OCI-LY7 (cell line): ENCODE data around the gene ANKRD30B. TPM values are rescaled to one million over a fixed set of nuclear protein-coding genes. Genes with fewer than 3 reads are reported as not detected.
"Not testable (repeated sequence)": the region's sequence is repeated elsewhere in the genome, so short reads cannot be mapped to it uniquely, and the experiment has no call there.

Source experiments
- Bru-seq: library from RNA; stranded (reverse); fragments of 400-500 nt; gene quantifications from one replicate; lab custom pipeline; 2021; lab: Mats Ljungman, UMichigan
- BruChase-seq, 2 experiments: library from RNA; stranded (reverse); fragments of 400-500 nt; gene quantifications; one replicate each; lab custom pipeline; 2021; lab: Mats Ljungman, UMichigan
- BruUV-seq: library from RNA; stranded (reverse); fragments of 400-500 nt; replicated peaks from 2 replicates; lab custom pipeline; 2021; lab: Mats Ljungman, UMichigan
- CTCF ChIA-PET: fragments of 300-600 bp; sonication (Branson Sonifier 250); formaldehyde crosslinking; loops from one replicate; lab custom pipeline; 2022; ENCODE audit warnings: antibody characterized with exemption; ENCODE audit not compliant: unreplicated experiment; lab: Charles Lee
- POLR2A ChIA-PET: fragments of 300-600 bp; sonication (Branson Sonifier 250); formaldehyde crosslinking; loops from one replicate; lab custom pipeline; 2022; ENCODE audit warnings: antibody characterized with exemption; lab: Charles Lee
- DNase-seq: peaks from one replicate; pipeline ENCODE4 v3.0.0-alpha.2; 2015; ENCODE audit warnings: low spot score
- H2AFZ ChIP-seq: fragments of 200-600 bp; sonication (generic), shearing (Covaris generic); 2 replicates; pipeline ENCODE4 v1.6.1; 2014; ENCODE audit warnings: mild to moderate bottlenecking, antibody characterized with exemption, low read length, moderate library complexity
- H3K27ac ChIP-seq: fragments of 200-600 bp; sonication (generic); 2 replicates; pipeline ENCODE4 v1.5.1; 2014; ENCODE audit warnings: mixed run types, low read depth, mild to moderate bottlenecking, moderate library complexity, low read length, inconsistent platforms; ENCODE audit not compliant: poor library complexity, severe bottlenecking
- H3K36me3 ChIP-seq: fragments of 200-600 bp; sonication (generic); 2 replicates; pipeline ENCODE4 v1.6.1; 2014; ENCODE audit warnings: mild to moderate bottlenecking, antibody characterized with exemption, low read length, moderate library complexity, mixed read lengths; ENCODE audit not compliant: insufficient read depth
- H3K4me1 ChIP-seq: fragments of 200-600 bp; sonication (generic); 2 replicates; pipeline ENCODE4 v1.5.1; 2014; ENCODE audit warnings: mild to moderate bottlenecking, low read length; ENCODE audit not compliant: insufficient read depth, poor library complexity, severe bottlenecking
- H3K4me2 ChIP-seq: fragments of 200-600 bp; sonication (generic); 2 replicates; pipeline ENCODE4 v1.6.1; 2014; ENCODE audit warnings: mild to moderate bottlenecking, low read length
- H3K4me3 ChIP-seq: fragments of 200-600 bp; sonication (generic); 2 replicates; pipeline ENCODE4 v1.5.1; 2014; ENCODE audit warnings: mild to moderate bottlenecking, low read depth, low read length; ENCODE audit not compliant: poor library complexity, severe bottlenecking
- H3K79me2 ChIP-seq: fragments of 200-600 bp; sonication (generic); 2 replicates; pipeline ENCODE4 v1.6.1; 2016; ENCODE audit warnings: low read depth, mild to moderate bottlenecking, low read length, moderate library complexity, mixed read lengths; ENCODE audit not compliant: insufficient read depth
- H3K9me2 ChIP-seq: fragments of 200-600 bp; sonication (generic); 2 replicates; pipeline ENCODE4 v1.6.1; 2016; ENCODE audit warnings: mild to moderate bottlenecking, low read length, mixed read lengths; ENCODE audit not compliant: insufficient read depth
- H3K9me3 ChIP-seq: fragments of 200-600 bp; sonication (generic); 2 replicates; pipeline ENCODE4 v1.6.1; 2014; ENCODE audit warnings: mild to moderate bottlenecking, mixed run types, low read length, mixed read lengths
- H4K20me1 ChIP-seq: fragments of 200-600 bp; sonication (generic); 2 replicates; pipeline ENCODE4 v1.6.1; 2014; ENCODE audit warnings: mild to moderate bottlenecking, antibody characterized with exemption, low read length, moderate library complexity, mixed read lengths; ENCODE audit not compliant: insufficient read depth
- EZH2phosphoT487 ChIP-seq: fragments of 200-600 bp; sonication (generic); IDR thresholded peaks from 2 replicates; pipeline ENCODE4 v1.6.1; 2018; ENCODE audit warnings: low read depth, borderline replicate concordance, mild to moderate bottlenecking, mixed run types, antibody characterized with exemption, low read length, moderate library complexity, mixed read lengths
- intact Hi-C: fragments of 100-400 bp; cut with micrococcal nuclease; formaldehyde crosslinking; loops from one replicate; pipeline ENCODE4 v1.10.0; 2022; ENCODE audit not compliant: unreplicated experiment
- long read RNA-seq: library from polyadenylated mRNA; stranded (forward); transcript quantifications from one replicate; pipeline ENCODE4 v2.0.0, GENCODE V29; 2022
- total RNA-seq, 2 experiments: library from RNA; depleted of rRNA in 1 of 2; stranded (reverse); fragments of >200 nt in 1 of 2; shearing (Covaris generic) in 1 of 2; gene quantifications; 2 replicates each; pipeline ENCODE4 v1.2.3, GENCODE V29; 2014 to 2022
- TF ChIP-seq, protein P1 (sequence below): fragments of 200-600 bp; sonication (generic); conservative IDR thresholded peaks from 2 replicates; pipeline ENCODE4 v1.5.1; 2014; ENCODE audit warnings: mild to moderate bottlenecking, antibody characterized with exemption, low read length, moderate library complexity, mixed read lengths

Gene ANKRD30B, protein sequence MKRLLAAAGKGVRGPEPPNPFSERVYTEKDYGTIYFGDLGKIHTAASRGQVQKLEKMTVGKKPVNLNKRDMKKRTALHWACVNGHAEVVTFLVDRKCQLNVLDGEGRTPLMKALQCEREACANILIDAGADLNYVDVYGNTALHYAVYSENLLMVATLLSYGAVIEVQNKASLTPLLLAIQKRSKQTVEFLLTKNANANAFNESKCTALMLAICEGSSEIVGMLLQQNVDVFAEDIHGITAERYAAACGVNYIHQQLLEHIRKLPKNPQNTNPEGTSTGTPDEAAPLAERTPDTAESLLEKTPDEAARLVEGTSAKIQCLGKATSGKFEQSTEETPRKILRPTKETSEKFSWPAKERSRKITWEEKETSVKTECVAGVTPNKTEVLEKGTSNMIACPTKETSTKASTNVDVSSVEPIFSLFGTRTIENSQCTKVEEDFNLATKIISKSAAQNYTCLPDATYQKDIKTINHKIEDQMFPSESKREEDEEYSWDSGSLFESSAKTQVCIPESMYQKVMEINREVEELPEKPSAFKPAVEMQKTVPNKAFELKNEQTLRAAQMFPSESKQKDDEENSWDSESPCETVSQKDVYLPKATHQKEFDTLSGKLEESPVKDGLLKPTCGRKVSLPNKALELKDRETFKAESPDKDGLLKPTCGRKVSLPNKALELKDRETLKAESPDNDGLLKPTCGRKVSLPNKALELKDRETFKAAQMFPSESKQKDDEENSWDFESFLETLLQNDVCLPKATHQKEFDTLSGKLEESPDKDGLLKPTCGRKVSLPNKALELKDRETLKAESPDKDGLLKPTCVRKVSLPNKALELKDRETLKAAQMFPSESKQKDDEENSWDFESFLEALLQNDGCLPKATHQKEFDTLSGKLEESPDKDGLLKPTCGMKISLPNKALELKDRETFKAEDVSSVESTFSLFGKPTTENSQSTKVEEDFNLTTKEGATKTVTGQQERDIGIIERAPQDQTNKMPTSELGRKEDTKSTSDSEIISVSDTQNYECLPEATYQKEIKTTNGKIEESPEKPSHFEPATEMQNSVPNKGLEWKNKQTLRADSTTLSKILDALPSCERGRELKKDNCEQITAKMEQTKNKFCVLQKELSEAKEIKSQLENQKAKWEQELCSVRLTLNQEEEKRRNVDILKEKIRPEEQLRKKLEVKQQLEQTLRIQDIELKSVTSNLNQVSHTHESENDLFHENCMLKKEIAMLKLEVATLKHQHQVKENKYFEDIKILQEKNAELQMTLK (N-terminal part only)
- total RNA-seq (2014; rRNA removed; shearing (Covaris generic)) (not detected in 2 replicates), total RNA-seq (2022) (not detected in 2 replicates), Bru-seq, nascent RNA (percentile 5 among the genes with signal in this experiment), BruChase-seq, experiment 1, labeled RNA remaining after a 6-hour chase (not detected), BruChase-seq, experiment 2, labeled RNA remaining after a 2-hour chase (percentile 2 among the genes with signal in this experiment)
- long read RNA-seq: 0 reads

DNA sequence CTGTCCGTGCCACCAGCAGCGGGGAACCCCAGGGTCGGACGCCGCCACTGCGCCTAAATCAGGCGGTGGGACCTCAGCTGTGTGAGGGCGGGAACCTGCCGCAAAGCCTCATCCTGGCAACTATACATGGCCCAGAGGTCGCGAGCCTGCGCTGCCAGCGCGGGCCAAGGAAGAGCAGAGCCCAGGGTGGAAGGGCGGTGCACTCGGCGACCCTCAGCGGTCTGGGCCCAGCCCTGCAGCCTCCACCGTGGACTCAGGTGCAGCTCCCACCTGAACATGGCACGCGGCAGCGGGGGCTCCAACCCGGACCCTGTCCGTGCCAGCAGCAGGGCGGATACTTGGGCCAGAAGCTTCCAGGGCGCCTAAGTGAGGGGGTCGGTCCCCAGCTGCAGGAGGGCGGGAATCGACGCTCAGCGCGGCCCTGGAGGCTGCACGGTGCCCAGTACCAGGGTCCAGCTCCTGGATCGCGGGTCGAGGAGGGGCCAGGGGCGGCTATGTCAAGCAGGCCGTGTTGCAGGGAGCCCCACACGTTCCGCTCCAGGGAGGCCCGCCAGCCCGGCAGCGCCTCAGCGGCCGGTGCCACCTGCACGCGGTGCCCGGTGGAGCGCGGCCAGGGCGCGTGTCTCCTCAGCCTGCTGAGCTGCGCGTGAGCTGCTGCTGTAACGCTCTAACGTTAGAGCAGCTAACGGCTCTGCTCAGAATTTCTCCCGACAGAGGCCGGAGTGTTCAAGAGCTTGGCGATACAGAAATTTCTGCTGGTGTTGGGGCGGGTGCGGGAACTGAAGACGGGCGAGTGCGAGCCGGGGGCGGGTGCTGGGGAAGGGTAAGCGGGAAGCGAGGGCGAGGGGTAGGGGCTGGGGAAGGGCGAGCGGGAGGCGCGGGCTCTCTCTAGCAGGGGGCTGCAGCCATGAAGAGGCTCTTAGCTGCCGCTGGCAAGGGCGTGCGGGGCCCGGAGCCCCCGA lies at the start of gene ANKRD30B:
TSS of gene ANKRD30B (plus strand) at position 660 of the 962 bp plus-strand sequence. CDS start at position 908, 248 bp downstream.
- H3K4me1 ChIP-seq: no peaks in the 10 kb centered on the region
- no TSS peak for BruUV-seq
- no peaks in the 10 kb centered on the region for H4K20me1 ChIP-seq
- no peak within 1 kb of the TSS for H3K27ac ChIP-seq
- TF ChIP-seq EZH2phosphoT487: no peak
- TF ChIP-seq, protein P1, sequence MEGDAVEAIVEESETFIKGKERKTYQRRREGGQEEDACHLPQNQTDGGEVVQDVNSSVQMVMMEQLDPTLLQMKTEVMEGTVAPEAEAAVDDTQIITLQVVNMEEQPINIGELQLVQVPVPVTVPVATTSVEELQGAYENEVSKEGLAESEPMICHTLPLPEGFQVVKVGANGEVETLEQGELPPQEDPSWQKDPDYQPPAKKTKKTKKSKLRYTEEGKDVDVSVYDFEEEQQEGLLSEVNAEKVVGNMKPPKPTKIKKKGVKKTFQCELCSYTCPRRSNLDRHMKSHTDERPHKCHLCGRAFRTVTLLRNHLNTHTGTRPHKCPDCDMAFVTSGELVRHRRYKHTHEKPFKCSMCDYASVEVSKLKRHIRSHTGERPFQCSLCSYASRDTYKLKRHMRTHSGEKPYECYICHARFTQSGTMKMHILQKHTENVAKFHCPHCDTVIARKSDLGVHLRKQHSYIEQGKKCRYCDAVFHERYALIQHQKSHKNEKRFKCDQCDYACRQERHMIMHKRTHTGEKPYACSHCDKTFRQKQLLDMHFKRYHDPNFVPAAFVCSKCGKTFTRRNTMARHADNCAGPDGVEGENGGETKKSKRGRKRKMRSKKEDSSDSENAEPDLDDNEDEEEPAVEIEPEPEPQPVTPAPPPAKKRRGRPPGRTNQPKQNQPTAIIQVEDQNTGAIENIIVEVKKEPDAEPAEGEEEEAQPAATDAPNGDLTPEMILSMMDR: no peak
- no peak within 1 kb of the TSS for H3K4me2 ChIP-seq
- no peaks in the 10 kb centered on the region for H3K9me2 ChIP-seq
- no peak for DNase-seq
- H3K4me3 ChIP-seq: no peak within 1 kb of the TSS
- no peaks in the 10 kb centered on the region for H3K9me3 ChIP-seq
- CTCF ChIA-PET: no interaction called here
- POLR2A ChIA-PET: no interaction called here
- no peak within 1 kb of the TSS for H2AFZ ChIP-seq
- no peaks in the 10 kb centered on the region for H3K79me2 ChIP-seq
- H3K36me3 ChIP-seq: no peaks in the 10 kb centered on the region
- intact Hi-C loops: no loop called here

DNA sequence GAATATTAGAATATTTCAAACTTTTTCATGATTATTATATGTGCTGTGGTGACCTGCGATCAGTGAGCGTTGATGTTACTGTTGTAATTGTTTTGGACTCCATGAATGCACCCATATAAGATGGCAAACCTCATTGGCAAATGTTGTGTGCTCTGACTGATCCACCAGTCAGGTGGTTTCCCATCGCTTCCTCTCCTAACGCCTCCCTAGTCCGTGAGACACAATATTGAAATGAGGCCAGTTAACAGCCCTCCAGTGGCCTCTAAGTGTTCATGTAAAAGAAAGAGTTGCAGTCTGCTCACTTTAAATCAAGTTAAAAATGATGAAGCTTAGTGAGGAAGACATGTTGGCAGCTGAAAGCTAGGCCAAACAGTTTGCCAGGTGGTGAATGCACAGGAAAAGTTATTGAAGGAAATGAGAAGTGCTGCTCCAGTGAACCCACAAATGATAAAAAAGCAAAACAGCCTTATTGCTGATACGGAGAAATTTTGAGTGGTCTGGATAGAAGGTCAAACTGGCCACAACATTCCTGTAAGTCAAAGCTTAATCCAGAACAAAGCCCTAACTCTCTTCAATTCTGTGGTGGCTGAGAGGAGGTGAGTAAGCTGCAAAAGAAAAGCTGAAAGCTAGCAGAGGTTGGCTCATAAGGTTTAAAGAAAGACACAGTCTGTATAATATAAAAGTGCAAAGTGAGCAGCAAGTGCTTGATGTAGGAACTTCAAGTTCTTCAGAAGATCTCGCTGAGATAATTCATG lies 46.5 kb upstream of the ANKRD30B start:
- H3K4me3 ChIP-seq, H3K36me3 ChIP-seq, H3K79me2 ChIP-seq, BruUV-seq, H3K9me2 ChIP-seq, CTCF ChIA-PET, H4K20me1 ChIP-seq, H3K9me3 ChIP-seq, POLR2A ChIA-PET, intact Hi-C loops, H2AFZ ChIP-seq, H3K4me2 ChIP-seq, H3K27ac ChIP-seq, DNase-seq: not testable (repeated sequence)
- H3K4me1 ChIP-seq: peaks cover 11% of the 10 kb centered on the region

DNA sequence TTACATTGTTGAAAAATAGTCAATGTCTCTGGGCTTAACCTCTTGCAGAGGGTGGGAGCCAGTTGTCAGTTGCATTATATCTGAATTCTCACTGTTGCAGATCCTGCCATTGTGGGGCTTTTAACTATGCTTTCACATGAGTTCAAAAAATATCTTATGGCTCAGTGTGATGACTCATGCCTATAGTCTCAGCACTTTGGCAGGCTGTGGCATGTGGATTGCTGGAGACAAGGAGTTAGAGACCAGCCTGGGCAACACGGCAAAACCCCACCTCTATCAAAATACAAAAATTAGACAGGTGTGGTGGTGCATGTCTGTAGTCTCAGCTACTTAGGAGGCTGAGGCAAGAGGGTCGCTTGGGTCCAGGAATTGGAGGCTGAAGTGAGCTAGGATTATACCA lies 38.2 kb upstream of the ANKRD30B start:
- POLR2A ChIA-PET, H3K9me2 ChIP-seq, H3K4me3 ChIP-seq, H3K36me3 ChIP-seq, BruUV-seq, CTCF ChIA-PET, H2AFZ ChIP-seq, intact Hi-C loops, H3K27ac ChIP-seq, H3K79me2 ChIP-seq, H3K4me1 ChIP-seq, DNase-seq, H4K20me1 ChIP-seq, H3K9me3 ChIP-seq, H3K4me2 ChIP-seq: not testable (repeated sequence)

DNA sequence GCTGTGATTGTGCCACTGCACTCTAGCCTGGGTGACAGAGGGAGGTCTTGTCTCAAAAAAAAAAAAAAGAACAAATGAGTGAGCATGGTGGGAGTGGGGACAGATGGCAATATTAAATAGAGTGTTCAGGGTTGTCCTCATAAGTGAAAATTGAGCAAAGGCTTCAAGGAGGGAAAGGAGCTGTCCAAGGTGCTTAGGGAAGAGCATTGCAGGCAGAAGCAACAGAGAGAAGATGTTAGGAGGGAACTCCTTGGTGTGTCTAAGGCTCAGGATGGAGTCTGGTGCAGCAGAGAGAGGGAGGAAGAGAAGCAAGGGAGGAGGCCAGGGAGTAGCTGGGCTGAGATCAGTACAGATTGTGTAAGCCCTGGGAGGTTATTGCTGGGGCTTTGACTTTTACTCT lies 26.4 kb upstream of the ANKRD30B start:
- H4K20me1 ChIP-seq, POLR2A ChIA-PET, H3K4me3 ChIP-seq, H3K36me3 ChIP-seq, CTCF ChIA-PET, H3K79me2 ChIP-seq, H3K4me2 ChIP-seq, intact Hi-C loops, H3K9me3 ChIP-seq, H3K4me1 ChIP-seq, H2AFZ ChIP-seq, DNase-seq, H3K27ac ChIP-seq, H3K9me2 ChIP-seq, BruUV-seq: not testable (repeated sequence)
